Peyer's patch (tissue), 4 donors: ENCODE measurements around the gene TSPAN3. TPM values are rescaled to one million over a fixed set of nuclear protein-coding genes. Genes with fewer than 3 reads are reported as not detected.

ENCODE experiments used
- DNase-seq, 3 donors: peaks; one replicate each; pipeline ENCODE4 v3.0.0-alpha.2; 2017 to 2019
- H3K27ac ChIP-seq, 4 donors: fragments of 200-600 bp; sonication (generic); one replicate each; pipeline ENCODE4 v1.5.1; 2016 to 2019
- H3K27me3 ChIP-seq, 2 donors: fragments of 200-600 bp; sonication (generic); one replicate each; pipeline ENCODE4 v1.5.1; 2019
- H3K36me3 ChIP-seq, 3 donors: fragments of 200-600 bp; sonication (generic); one replicate each; pipeline ENCODE4 v1.5.1; 2016 to 2019
- H3K4me1 ChIP-seq, 4 donors: fragments of 200-600 bp; sonication (generic); one replicate each; pipeline ENCODE4 v1.5.1; 2016 to 2019
- H3K4me3 ChIP-seq, 4 donors: fragments of 200-600 bp; sonication (generic); 1 replicate in 3 of 4; 2 replicates in 1 of 4; pipeline ENCODE4 v1.5.1; 2016 to 2019; ENCODE audit warnings: mild to moderate bottlenecking in 1 of 4
- H3K9me3 ChIP-seq, 4 donors: fragments of 200-600 bp; sonication (generic); one replicate each; pipeline ENCODE4 v1.5.1; 2016 to 2019; ENCODE audit warnings: mild to moderate bottlenecking in 1 of 4
- POLR2A ChIP-seq, 2 donors: fragments of 450-650 bp; IDR thresholded peaks; one replicate each; pipeline ENCODE4 v1.5.1; 2017; ENCODE audit warnings: antibody characterized with exemption in 2 of 2, mild to moderate bottlenecking in 2 of 2, moderate library complexity in 2 of 2
- total RNA-seq, 4 donors: library from RNA; depleted of rRNA; stranded (reverse); fragments of >200 nt; gene quantifications; one replicate each; pipeline ENCODE4 v1.1.0, GENCODE V29; 2016
- TF ChIP-seq, protein P1 (sequence below), 6 experiments: fragments of 450-650 bp in 4 of 6; fragments of 200-600 bp in 2 of 6; sonication (generic) in 1 of 6; IDR thresholded peaks; one replicate each; pipeline ENCODE4 v1.5.1; 2017 to 2019; ENCODE audit warnings: antibody characterized with exemption in 6 of 6, mild to moderate bottlenecking in 3 of 6, moderate library complexity in 1 of 6

TSPAN3 gene
- total RNA-seq, 4 donors from 2014 or later: 92.4 to 778 (median 563) TPM

DNA sequence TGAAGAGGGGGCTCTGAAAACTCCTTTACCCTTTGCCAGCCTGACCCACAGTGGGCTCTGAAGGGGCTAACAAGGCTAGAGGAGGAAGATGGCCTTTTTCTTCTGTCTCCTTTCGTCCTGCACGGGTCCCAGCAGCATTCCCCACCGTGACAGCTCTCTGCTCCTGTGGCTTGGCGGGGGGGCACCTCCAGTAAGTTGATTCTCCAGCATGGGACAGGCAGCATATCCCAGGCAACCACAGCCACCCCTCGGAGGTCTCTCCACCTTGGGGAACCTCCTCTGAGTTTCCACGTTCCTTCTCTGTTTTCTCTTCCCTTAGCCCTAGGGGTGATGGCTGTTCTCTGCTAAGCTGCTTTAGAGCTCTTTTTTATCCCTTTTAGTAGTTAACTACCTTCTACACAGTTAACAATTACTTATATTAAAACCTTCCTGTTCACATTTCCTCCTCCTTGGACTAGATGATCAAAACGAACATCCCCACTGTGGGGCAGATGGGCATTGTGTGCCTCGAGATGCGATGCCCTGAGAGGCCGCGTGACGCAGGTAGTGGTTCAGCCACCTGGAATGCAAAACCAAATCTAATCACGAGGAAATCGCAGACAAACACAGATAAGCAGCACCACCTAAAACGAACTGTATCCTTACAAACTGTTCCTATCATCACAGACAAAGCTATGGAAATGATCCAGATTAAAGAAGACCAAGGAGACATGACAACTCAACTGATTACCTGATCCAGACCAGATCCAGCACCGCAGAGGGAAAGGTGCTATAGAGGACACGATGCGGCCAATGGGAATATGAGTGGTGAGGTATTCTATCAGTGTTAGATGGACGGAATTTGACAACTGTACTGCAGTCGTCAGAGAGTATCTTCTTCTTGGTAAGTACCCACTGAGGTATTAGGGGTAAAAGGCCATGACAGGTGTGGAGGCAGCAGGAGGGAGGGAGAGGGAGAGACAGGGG is 27.7 kb downstream of the TSPAN3 start:
- TF ChIP-seq, protein P1, sequence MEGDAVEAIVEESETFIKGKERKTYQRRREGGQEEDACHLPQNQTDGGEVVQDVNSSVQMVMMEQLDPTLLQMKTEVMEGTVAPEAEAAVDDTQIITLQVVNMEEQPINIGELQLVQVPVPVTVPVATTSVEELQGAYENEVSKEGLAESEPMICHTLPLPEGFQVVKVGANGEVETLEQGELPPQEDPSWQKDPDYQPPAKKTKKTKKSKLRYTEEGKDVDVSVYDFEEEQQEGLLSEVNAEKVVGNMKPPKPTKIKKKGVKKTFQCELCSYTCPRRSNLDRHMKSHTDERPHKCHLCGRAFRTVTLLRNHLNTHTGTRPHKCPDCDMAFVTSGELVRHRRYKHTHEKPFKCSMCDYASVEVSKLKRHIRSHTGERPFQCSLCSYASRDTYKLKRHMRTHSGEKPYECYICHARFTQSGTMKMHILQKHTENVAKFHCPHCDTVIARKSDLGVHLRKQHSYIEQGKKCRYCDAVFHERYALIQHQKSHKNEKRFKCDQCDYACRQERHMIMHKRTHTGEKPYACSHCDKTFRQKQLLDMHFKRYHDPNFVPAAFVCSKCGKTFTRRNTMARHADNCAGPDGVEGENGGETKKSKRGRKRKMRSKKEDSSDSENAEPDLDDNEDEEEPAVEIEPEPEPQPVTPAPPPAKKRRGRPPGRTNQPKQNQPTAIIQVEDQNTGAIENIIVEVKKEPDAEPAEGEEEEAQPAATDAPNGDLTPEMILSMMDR (IDR thresholded peaks at IDR 0.05): no peak
- no peak for TF ChIP-seq POLR2A (IDR thresholded peaks at IDR 0.05)
- no peaks in the 10 kb centered on the region for H3K9me3 ChIP-seq
- peaks cover 0 to 10% (median 0%) of the 10 kb centered on the region in 4 donors for H3K4me1 ChIP-seq
- peaks cover 0 to 62% (median 0%) of the 10 kb centered on the region in 3 donors for H3K36me3 ChIP-seq
- H3K4me3 ChIP-seq: no peak overlapping the region
- H3K27me3 ChIP-seq: no peaks in the 10 kb centered on the region
- DNase-seq: no peak
- no peak overlapping the region for H3K27ac ChIP-seq

DNA sequence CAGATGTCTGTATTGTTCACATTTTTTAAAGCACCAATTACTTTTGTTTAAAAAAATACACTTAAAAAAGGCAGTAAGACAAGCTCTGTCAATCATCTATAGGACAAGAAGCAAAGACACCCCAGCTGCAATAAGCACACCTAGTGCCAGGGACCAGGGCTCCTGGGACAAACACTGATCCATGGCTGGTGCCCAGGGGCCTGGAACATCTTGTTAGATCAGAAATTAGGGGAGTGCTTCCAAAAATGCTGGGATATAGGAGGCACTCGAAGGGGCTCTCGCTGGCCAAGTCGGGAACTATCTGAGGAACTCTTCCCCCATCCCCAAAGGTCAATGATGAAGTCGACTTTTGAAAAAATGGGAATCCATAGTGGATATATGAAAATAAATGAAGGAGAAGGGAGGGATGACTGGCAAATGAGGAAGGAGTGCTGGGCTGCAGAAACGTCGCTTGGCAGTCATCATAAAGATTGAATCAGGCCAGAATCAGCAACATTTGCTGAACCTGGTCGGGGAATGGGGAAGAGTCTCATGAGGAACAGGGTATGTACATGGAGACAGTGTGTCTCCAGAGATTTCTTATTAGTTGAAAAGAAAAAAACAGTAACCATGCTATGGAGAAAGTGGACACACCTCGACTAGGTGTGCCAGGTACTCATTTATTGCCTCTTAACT is 28.5 kb downstream of the TSPAN3 start:
- Histone ChIP-seq H3K36me3 (peaks cover 0 to 62% (median 0%) of the 10 kb centered on the region in 3 donors), H3K27me3 (no peaks in the 10 kb centered on the region), H3K4me3 (no peak overlapping the region), H3K4me1 (peaks cover 0 to 10% (median 0%) of the 10 kb centered on the region in 4 donors), H3K27ac (no peak overlapping the region), H3K9me3 (no peaks in the 10 kb centered on the region)
- TF ChIP-seq POLR2A (IDR thresholded peaks at IDR 0.05): no peak
- TF ChIP-seq, protein P1 (IDR thresholded peaks at IDR 0.05): no peak
- no peak for DNase-seq

DNA sequence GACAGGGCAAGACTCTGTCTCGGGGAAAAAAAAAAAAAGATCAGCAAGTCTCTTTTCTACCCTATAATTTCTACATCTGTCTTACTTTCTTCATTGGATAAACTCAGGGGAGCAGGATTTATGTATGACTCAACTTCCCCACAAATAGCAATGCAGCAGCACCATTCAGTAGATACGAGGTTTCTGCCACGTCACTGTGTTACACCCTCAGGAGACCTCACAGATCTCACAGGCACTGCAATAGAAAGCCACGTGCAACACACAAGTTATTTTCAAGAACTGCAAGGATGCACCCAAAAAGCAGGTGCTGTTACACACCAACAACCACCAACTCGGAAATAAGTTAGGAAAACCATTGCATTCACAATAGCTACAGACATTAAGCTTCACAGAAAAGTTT is 30.2 kb downstream of the TSPAN3 start:
- no peak overlapping the region for H3K4me3 ChIP-seq
- no peaks in the 10 kb centered on the region for H3K27me3 ChIP-seq
- TF ChIP-seq, protein P1 (IDR thresholded peaks at IDR 0.05): no peak
- no peak for TF ChIP-seq POLR2A (IDR thresholded peaks at IDR 0.05)
- no peak overlapping the region for H3K27ac ChIP-seq
- no peaks in the 10 kb centered on the region for H3K9me3 ChIP-seq
- H3K36me3 ChIP-seq: peaks cover 0 to 57% (median 0%) of the 10 kb centered on the region in 3 donors
- no peak for DNase-seq
- H3K4me1 ChIP-seq: peaks cover 0 to 10% (median 0%) of the 10 kb centered on the region in 4 donors

DNA sequence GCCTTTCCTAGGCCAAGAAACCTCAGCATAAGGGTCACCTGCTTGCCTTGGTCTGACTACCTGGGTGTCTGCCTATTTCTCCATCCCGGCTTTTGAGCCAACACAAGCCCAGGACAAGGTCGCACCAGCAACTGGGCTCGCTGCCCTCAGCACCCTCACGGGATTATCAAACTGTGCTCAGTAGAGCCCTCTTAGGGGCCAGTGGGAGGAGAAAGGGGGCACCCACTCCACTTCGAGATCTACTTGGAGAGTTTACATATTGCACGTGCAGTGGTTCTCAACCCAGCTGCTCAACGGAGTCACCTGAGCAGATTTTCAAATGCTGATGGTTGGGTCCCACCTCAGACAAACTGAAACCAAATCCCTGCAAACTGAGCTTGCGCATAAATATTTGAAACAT is 31.1 kb downstream of the TSPAN3 start:
- H3K36me3 ChIP-seq: peaks cover 0 to 49% (median 0%) of the 10 kb centered on the region in 3 donors
- no peak overlapping the region for H3K27ac ChIP-seq
- TF ChIP-seq, protein P1 (IDR thresholded peaks at IDR 0.05): no peak
- TF ChIP-seq POLR2A (IDR thresholded peaks at IDR 0.05): no peak
- H3K27me3 ChIP-seq: no peaks in the 10 kb centered on the region
- H3K4me3 ChIP-seq: no peak overlapping the region
- no peaks in the 10 kb centered on the region for H3K9me3 ChIP-seq
- no peak for DNase-seq
- peaks cover 0 to 13% (median 0%) of the 10 kb centered on the region in 4 donors for H3K4me1 ChIP-seq

DNA sequence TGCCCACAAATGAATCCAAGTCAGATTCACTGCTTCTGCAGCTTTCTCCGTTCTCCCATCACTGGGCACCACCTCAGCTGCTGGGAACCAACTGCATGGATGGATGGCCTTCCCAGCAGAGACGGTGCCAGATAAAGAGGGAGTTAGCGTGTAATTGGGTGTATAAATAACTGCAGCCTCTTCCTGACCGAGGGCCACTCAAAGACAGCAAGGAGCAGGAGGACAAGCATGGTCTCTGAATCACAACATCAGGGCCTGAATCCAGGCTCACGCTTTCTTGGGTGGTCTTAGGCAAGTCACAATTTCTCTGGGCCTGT is 31.7 kb downstream of the TSPAN3 start:
- peaks cover 0 to 43% (median 0%) of the 10 kb centered on the region in 3 donors for H3K36me3 ChIP-seq
- H3K4me1 ChIP-seq: peaks cover 0 to 14% (median 0%) of the 10 kb centered on the region in 4 donors
- DNase-seq: no peak
- H3K9me3 ChIP-seq: no peaks in the 10 kb centered on the region
- H3K4me3 ChIP-seq: no peak overlapping the region
- H3K27me3 ChIP-seq: no peaks in the 10 kb centered on the region
- no peak overlapping the region for H3K27ac ChIP-seq
- TF ChIP-seq, protein P1 (IDR thresholded peaks at IDR 0.05): no peak
- TF ChIP-seq POLR2A (IDR thresholded peaks at IDR 0.05): no peak
